Posterior vena cava (tissue), 2 donors: ENCODE results near the gene PMS1. TPM values are rescaled to one million over a fixed set of nuclear protein-coding genes. Genes with fewer than 3 reads are reported as not detected.
"Not testable (repeated sequence)": the region's sequence is repeated elsewhere in the genome, so short reads cannot be mapped to it uniquely, and the experiment has no call there.

Source experiments
- DNase-seq: peaks from one replicate; pipeline ENCODE4 v3.0.0-alpha.2; 2020; ENCODE audit warnings: low spot score
- intact Hi-C, 2 donors: fragments of 100-400 bp; cut with DNase I; formaldehyde crosslinking; loops; one replicate each; pipeline versions ENCODE4 v1.14.1 to v1.14.2; 2022 to 2023
- total RNA-seq, 2 donors: library from RNA; stranded (reverse); fragmentation: NEBNext Ultra II Directional; extraction: Animal tissue kit (Norgen Biotek cat#: 25700); gene quantifications; one replicate each; pipeline ENCODE4 v1.2.1, GENCODE V29; 2021
- donor health status: DM: yes; HTN: yes; CAD: no.
- donor health status: DM: yes; HTN: yes; CAD: no.

The PMS1 gene
- total RNA-seq, 2 donors from 2014 or later, result 20.1 to 25.2 TPM

GRCh38 chr2:189851174-189851826 is 67.0 kb downstream of the PMS1 start:
- DNase-seq, result no peak
- intact Hi-C loops, result no loop called here

- DNase-seq, result no peak
- intact Hi-C loops, result no loop called here
Measured at GRCh38 chr2:189854187-189854586, 69.9 kb downstream of the PMS1 start.

GRCh38 chr2:189854940-189855339 is 70.7 kb downstream of the PMS1 start:
- intact Hi-C loops, result no loop called here
- no peak for DNase-seq

GRCh38 chr2:189858291-189858690 is 74.0 kb downstream of the PMS1 start:
- intact Hi-C loops, result no loop called here
- no peak for DNase-seq

GRCh38 chr2:189860161-189860560 is 75.9 kb downstream of the PMS1 start:
- DNase-seq, result no peak
- intact Hi-C loops, result no loop called here

- DNase-seq, result no peak
- intact Hi-C loops, result no loop called here
Measured at GRCh38 chr2:189862751-189863150, 78.5 kb downstream of the PMS1 start.

- intact Hi-C loops, result no loop called here
- DNase-seq, result no peak
Measured at GRCh38 chr2:189865826-189866225, 81.6 kb downstream of the PMS1 start.

- no peak for DNase-seq
- intact Hi-C loops, result no loop called here
Measured at GRCh38 chr2:189866296-189866695, 82.0 kb downstream of the PMS1 start.

GRCh38 chr2:189868896-189869295 is 84.6 kb downstream of the PMS1 start:
- DNase-seq, result no peak

GRCh38 chr2:189870381-189871085 is 86.3 kb downstream of the PMS1 start:
- intact Hi-C loops, result no loop called here
- no peak for DNase-seq

More at GRCh38 chr2:189868896-189869295, 84.6 kb downstream of the PMS1 start:
- intact Hi-C loops, result no loop called here

GRCh38 chr2:189873696-189874095 is 89.4 kb downstream of the PMS1 start:
- intact Hi-C loops, result no loop called here
- no peak for DNase-seq

GRCh38 chr2:189874586-189875320 is 90.5 kb downstream of the PMS1 start:
- DNase-seq, result no peak
- intact Hi-C loops, result no loop called here

GRCh38 chr2:189876271-189876670 is 92.0 kb downstream of the PMS1 start:
- intact Hi-C loops, result no loop called here
- DNase-seq, result no peak

GRCh38 chr2:189879716-189880081 is 95.4 kb downstream of the PMS1 start:
- intact Hi-C loops, result no loop called here
- DNase-seq, result no peak

GRCh38 chr2:189880429-189880828 is 96.2 kb downstream of the PMS1 start:
- DNase-seq, result no peak
- intact Hi-C loops, result no loop called here

GRCh38 chr2:189880832-189881492 is 96.7 kb downstream of the PMS1 start:
- intact Hi-C loops, result no loop called here
- DNase-seq, result no peak

- DNase-seq, result no peak
Measured at GRCh38 chr2:189885368-189885767, 101.1 kb downstream of the PMS1 start.

GRCh38 chr2:189892546-189893294 is 108.5 kb downstream of the PMS1 start:
- intact Hi-C loops, DNase-seq: not testable (repeated sequence)

More at GRCh38 chr2:189885368-189885767, 101.1 kb downstream of the PMS1 start:
- intact Hi-C loops, result no loop called here

- DNase-seq, result no peak
- intact Hi-C loops, result no loop called here
Measured at GRCh38 chr2:189896809-189897208, 112.6 kb downstream of the PMS1 start.
